NK-92 (cell line): Measurements from ENCODE around the gene CDK5RAP1.
"Not testable (repeated sequence)": the region's sequence is repeated elsewhere in the genome, so short reads cannot be mapped to it uniquely, and the experiment has no call there.

Experiments
- DNase-seq: peaks from one replicate; lab custom pipeline; 2025; ENCODE audit not compliant: unreplicated experiment; lab: John Stamatoyannopoulos, UW

CDK5RAP1 gene

GRCh38 chr20:33419140-33419974, 18.0 kb upstream of the CDK5RAP1 start:
- DNase-seq, result no peak

- DNase-seq, result no peak
Measured at GRCh38 chr20:33418033-33418432, 16.7 kb upstream of the CDK5RAP1 start.

GRCh38 chr20:33415948-33416347, 14.6 kb upstream of the CDK5RAP1 start:
- DNase-seq, result no peak

GRCh38 chr20:33412484-33412838, 11.1 kb upstream of the CDK5RAP1 start:
- no peak for DNase-seq

GRCh38 chr20:33411711-33412483, 10.6 kb upstream of the CDK5RAP1 start:
- DNase-seq, result no peak

- no peak for DNase-seq
Measured at GRCh38 chr20:33411242-33411641, 9.9 kb upstream of the CDK5RAP1 start.

- no peak for DNase-seq
Measured at GRCh38 chr20:33410081-33410742, 8.9 kb upstream of the CDK5RAP1 start.

- DNase-seq, result no peak
Measured at GRCh38 chr20:33408716-33409654, 7.7 kb upstream of the CDK5RAP1 start.

GRCh38 chr20:33408313-33408712, 7.0 kb upstream of the CDK5RAP1 start:
- DNase-seq, result no peak

- DNase-seq, result no peak
Measured at GRCh38 chr20:33407796-33408195, 6.5 kb upstream of the CDK5RAP1 start.

GRCh38 chr20:33407251-33407650, 5.9 kb upstream of the CDK5RAP1 start:
- no peak for DNase-seq

GRCh38 chr20:33404281-33404680, 3.0 kb upstream of the CDK5RAP1 start:
- no peak for DNase-seq

- no peak for DNase-seq
Measured at GRCh38 chr20:33401921-33402369, 626 bp upstream of the CDK5RAP1 start.

- DNase-seq, result no peak
Measured at GRCh38 chr20:33400812-33401183, 521 bp downstream of the CDK5RAP1 start.

- no peak for DNase-seq
Measured at GRCh38 chr20:33399924-33400323, 1.4 kb downstream of the CDK5RAP1 start.

- DNase-seq, result no peak
Measured at GRCh38 chr20:33394718-33395117, 6.6 kb downstream of the CDK5RAP1 start.

GRCh38 chr20:33393609-33394008, 7.7 kb downstream of the CDK5RAP1 start:
- no peak for DNase-seq

- DNase-seq, result no peak
Measured at GRCh38 chr20:33391722-33392415, 9.4 kb downstream of the CDK5RAP1 start.

GRCh38 chr20:33389326-33389725, 12.0 kb downstream of the CDK5RAP1 start:
- not testable (repeated sequence) for DNase-seq

- no peak for DNase-seq
Measured at GRCh38 chr20:33388268-33388667, 13.1 kb downstream of the CDK5RAP1 start.
